Measurements from ENCODE around the gene PCYT1A.
"Not testable (repeated sequence)": the region's sequence is repeated elsewhere in the genome, so short reads cannot be mapped to it uniquely, and the experiment has no call there.

Gene PCYT1A

GRCh38 chr3:196255776-196256175 lies 31.8 kb downstream of the PCYT1A start:
- Histone ChIP-seq H3K27me3 (ENCODE audit: control insufficient read depth, insufficient read depth, low read length) (no peaks in the 10 kb centered on the region), H3K4me1 (ENCODE audit: control insufficient read depth, insufficient read depth, low read length) (no peaks in the 10 kb centered on the region), H3K9me3 (ENCODE audit: control insufficient read depth, insufficient read depth, low read depth, low read length) (peaks cover 1% of the 10 kb centered on the region; the same call in 1 of the 2 replicates), H3K9ac (ENCODE audit: low read length) (no peak overlapping the region), H3K27ac (ENCODE audit: low read depth, low read length) (no peak overlapping the region), H3K36me3 (ENCODE audit: control insufficient read depth, insufficient read depth, low read length) (peaks cover 27% of the 10 kb centered on the region), H3K4me3 (ENCODE audit: low read depth, low read length) (no peak overlapping the region)

- Histone ChIP-seq H3K9me3 (ENCODE audit: control insufficient read depth, insufficient read depth, low read depth, low read length) (no peaks in the 10 kb centered on the region), H3K27me3 (ENCODE audit: control insufficient read depth, insufficient read depth, low read length) (no peaks in the 10 kb centered on the region), H3K27ac (ENCODE audit: low read depth, low read length) (no peak overlapping the region), H3K4me1 (ENCODE audit: control insufficient read depth, insufficient read depth, low read length) (no peaks in the 10 kb centered on the region), H3K9ac (ENCODE audit: low read length) (no peak overlapping the region), H3K36me3 (ENCODE audit: control insufficient read depth, insufficient read depth, low read length) (peaks cover 23% of the 10 kb centered on the region), H3K4me3 (ENCODE audit: low read depth, low read length) (no peak overlapping the region)
Observed at GRCh38 chr3:196254376-196255283, 32.9 kb downstream of the PCYT1A start.

DNA sequence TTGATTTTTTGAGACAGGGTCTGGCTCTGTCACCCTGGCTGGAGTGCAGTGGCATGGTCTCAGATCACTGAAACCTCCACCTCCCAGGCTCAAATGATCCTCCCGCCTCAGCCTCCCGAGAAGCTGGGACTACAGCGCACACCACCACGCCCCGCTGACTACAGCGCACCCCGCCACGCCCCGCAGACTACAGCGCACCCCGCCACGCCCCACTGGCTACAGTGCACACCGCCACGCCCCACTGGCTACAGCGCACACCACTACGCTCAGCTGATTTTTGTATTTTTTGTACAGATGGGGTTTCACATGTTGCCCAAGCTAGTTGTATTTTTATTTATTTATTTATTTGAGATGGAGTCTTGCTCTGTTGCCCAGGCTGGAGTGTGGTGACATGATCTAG lies 35.6 kb downstream of the PCYT1A start:
- no peak overlapping the region for H3K4me3 ChIP-seq (ENCODE audit: low read depth, low read length)

DNA sequence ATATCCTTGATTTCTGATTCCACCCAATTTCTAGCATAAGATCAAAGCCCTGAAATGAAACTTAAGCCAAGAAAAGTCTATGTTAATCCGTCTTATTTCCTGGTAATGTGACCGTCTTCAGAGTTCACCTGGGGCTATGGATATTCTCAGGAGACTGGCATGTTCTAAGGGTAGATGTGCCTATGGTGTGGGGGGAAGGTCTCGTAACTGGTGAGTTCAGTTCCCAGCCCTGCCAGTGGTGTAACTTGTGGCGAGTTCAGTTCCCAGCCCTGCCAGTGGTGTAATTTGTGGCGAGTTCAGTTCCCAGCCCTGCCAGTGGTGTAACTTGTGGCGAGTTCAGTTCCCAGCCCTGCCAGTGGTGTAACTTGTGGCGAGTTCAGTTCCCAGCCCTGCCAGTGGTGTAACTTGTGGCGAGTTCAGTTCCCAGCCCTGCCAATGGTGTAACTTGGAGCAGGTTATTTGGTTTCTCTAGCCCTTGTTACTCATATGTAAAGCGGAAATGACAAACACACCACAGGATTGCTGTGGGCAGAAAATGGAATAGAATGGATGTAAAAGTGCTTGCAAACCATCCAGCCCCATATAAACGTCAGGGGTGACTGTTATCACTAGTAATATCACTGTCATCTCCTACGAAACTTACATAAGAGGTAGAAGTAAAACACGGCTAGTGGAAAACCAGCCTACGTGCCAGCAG lies 40.8 kb downstream of the PCYT1A start:
- Histone ChIP-seq H3K27me3 (ENCODE audit: control insufficient read depth, insufficient read depth, low read length) (no peaks in the 10 kb centered on the region), H3K4me3 (ENCODE audit: low read depth, low read length) (no peak overlapping the region), H3K9me3 (ENCODE audit: control insufficient read depth, insufficient read depth, low read depth, low read length) (no peaks in the 10 kb centered on the region), H3K36me3 (ENCODE audit: control insufficient read depth, insufficient read depth, low read length) (peaks cover 43% of the 10 kb centered on the region), H3K4me1 (ENCODE audit: control insufficient read depth, insufficient read depth, low read length) (no peaks in the 10 kb centered on the region), H3K27ac (ENCODE audit: low read depth, low read length) (no peak overlapping the region), H3K9ac (ENCODE audit: low read length) (no peak overlapping the region)

More for the DNA sequence above, 35.6 kb downstream of the PCYT1A start:
- H3K27me3 ChIP-seq (ENCODE audit: control insufficient read depth, insufficient read depth, low read length), result no peaks in the 10 kb centered on the region
- H3K36me3 ChIP-seq (ENCODE audit: control insufficient read depth, insufficient read depth, low read length), result peaks cover 29% of the 10 kb centered on the region
- no peaks in the 10 kb centered on the region for H3K9me3 ChIP-seq (ENCODE audit: control insufficient read depth, insufficient read depth, low read depth, low read length)
- H3K9ac ChIP-seq (ENCODE audit: low read length), result no peak overlapping the region
- H3K27ac ChIP-seq (ENCODE audit: low read depth, low read length), result no peak overlapping the region
- H3K4me1 ChIP-seq (ENCODE audit: control insufficient read depth, insufficient read depth, low read length), result no peaks in the 10 kb centered on the region

DNA sequence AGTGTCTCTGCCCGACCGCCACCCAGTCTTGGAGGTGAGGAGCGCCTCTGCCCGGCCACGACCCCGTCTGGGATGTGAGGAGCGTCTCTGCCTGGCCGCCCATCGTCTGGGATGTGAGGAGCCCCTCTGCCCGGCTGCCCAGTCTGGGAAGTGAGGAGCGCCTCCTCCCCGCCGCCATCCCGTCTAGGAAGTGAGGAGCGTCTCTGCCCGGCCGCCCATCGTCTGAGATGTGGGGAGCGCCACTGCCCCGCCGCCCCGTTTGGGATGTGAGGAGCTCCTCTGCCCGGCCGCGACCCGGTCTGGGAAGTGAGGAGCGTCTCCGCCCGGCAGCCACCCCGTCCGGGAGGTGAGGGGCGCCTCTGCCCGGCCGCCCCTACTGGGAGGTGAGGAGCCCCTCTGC lies 43.4 kb downstream of the PCYT1A start:
- not testable (repeated sequence) for H3K4me3 ChIP-seq (ENCODE audit: low read depth, low read length); H3K27me3 ChIP-seq (ENCODE audit: control insufficient read depth, insufficient read depth, low read length); H3K4me1 ChIP-seq (ENCODE audit: control insufficient read depth, insufficient read depth, low read length); H3K27ac ChIP-seq (ENCODE audit: low read depth, low read length); H3K9ac ChIP-seq (ENCODE audit: low read length); H3K9me3 ChIP-seq (ENCODE audit: control insufficient read depth, insufficient read depth, low read depth, low read length)
- H3K36me3 ChIP-seq (ENCODE audit: control insufficient read depth, insufficient read depth, low read length), result peaks cover 47% of the 10 kb centered on the region

- Histone ChIP-seq H3K4me1 (ENCODE audit: control insufficient read depth, insufficient read depth, low read length) (no peaks in the 10 kb centered on the region), H3K27me3 (ENCODE audit: control insufficient read depth, insufficient read depth, low read length) (no peaks in the 10 kb centered on the region), H3K4me3 (ENCODE audit: low read depth, low read length) (no peak overlapping the region), H3K36me3 (ENCODE audit: control insufficient read depth, insufficient read depth, low read length) (peaks cover 57% of the 10 kb centered on the region), H3K27ac (ENCODE audit: low read depth, low read length) (no peak overlapping the region), H3K9me3 (ENCODE audit: control insufficient read depth, insufficient read depth, low read depth, low read length) (no peaks in the 10 kb centered on the region), H3K9ac (ENCODE audit: low read length) (no peak overlapping the region)
Observed at GRCh38 chr3:196241704-196242103, 45.8 kb downstream of the PCYT1A start.

DNA sequence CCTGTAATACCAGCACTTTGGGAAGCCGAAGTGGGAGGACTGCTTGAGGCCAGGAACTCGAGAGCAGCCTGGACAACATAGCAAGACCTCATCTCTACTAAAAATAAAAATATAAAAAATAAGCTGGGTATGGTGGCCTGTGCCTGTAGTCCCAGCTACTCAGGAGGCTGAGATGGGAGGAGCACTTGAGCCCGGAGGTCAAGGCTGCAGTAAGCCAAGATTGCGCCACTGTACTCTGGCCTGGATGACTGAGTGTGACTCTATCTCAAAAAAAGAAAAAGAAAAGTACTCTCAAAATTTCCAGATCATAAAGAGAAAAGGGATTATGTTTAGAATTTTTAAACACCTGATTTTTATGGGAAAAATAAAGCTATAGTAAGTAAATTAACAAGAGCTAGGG lies 47.1 kb downstream of the PCYT1A start:
- no peak overlapping the region for H3K9ac ChIP-seq (ENCODE audit: low read length)

GRCh38 chr3:196238612-196239560 lies 48.6 kb downstream of the PCYT1A start:
- Histone ChIP-seq H3K9me3 (ENCODE audit: control insufficient read depth, insufficient read depth, low read depth, low read length) (no peaks in the 10 kb centered on the region), H3K36me3 (ENCODE audit: control insufficient read depth, insufficient read depth, low read length) (peaks cover 44% of the 10 kb centered on the region), H3K9ac (ENCODE audit: low read length) (no peak overlapping the region), H3K4me1 (ENCODE audit: control insufficient read depth, insufficient read depth, low read length) (no peaks in the 10 kb centered on the region), H3K4me3 (ENCODE audit: low read depth, low read length) (no peak overlapping the region), H3K27me3 (ENCODE audit: control insufficient read depth, insufficient read depth, low read length) (no peaks in the 10 kb centered on the region), H3K27ac (ENCODE audit: low read depth, low read length) (no peak overlapping the region)

More for the DNA sequence above, 47.1 kb downstream of the PCYT1A start:
- no peak overlapping the region for H3K27ac ChIP-seq (ENCODE audit: low read depth, low read length)
- H3K4me1 ChIP-seq (ENCODE audit: control insufficient read depth, insufficient read depth, low read length), result no peaks in the 10 kb centered on the region
- no peaks in the 10 kb centered on the region for H3K9me3 ChIP-seq (ENCODE audit: control insufficient read depth, insufficient read depth, low read depth, low read length)
- H3K27me3 ChIP-seq (ENCODE audit: control insufficient read depth, insufficient read depth, low read length), result no peaks in the 10 kb centered on the region
- peaks cover 48% of the 10 kb centered on the region for H3K36me3 ChIP-seq (ENCODE audit: control insufficient read depth, insufficient read depth, low read length)
- H3K4me3 ChIP-seq (ENCODE audit: low read depth, low read length), result no peak overlapping the region

DNA sequence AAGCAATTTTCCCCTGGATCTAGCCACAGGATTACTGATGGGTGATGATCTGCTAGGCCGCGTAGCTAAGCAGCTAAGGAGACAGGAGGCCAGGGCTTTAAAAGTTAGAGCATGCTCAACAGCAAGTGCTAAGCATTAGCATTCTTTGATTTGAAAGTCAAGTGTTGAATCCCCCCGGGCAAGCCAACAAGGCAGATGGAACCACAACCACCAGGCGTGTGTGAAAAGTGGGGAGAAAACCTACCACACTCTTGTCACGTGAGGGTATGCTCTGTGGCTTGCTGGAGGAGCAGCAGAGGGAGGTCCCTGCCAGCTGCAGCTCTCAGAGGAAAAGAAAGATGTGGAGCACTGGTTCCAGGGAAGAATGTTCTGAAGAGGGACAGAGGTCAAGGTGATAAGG lies 50.3 kb downstream of the PCYT1A start:
- H3K9ac ChIP-seq (ENCODE audit: low read length), result no peak overlapping the region
- peaks cover 40% of the 10 kb centered on the region for H3K36me3 ChIP-seq (ENCODE audit: control insufficient read depth, insufficient read depth, low read length)
- H3K4me1 ChIP-seq (ENCODE audit: control insufficient read depth, insufficient read depth, low read length), result no peaks in the 10 kb centered on the region
- no peaks in the 10 kb centered on the region for H3K9me3 ChIP-seq (ENCODE audit: control insufficient read depth, insufficient read depth, low read depth, low read length)
- H3K27me3 ChIP-seq (ENCODE audit: control insufficient read depth, insufficient read depth, low read length), result no peaks in the 10 kb centered on the region
- H3K27ac ChIP-seq (ENCODE audit: low read depth, low read length), result no peak overlapping the region
- no peak overlapping the region for H3K4me3 ChIP-seq (ENCODE audit: low read depth, low read length)

DNA sequence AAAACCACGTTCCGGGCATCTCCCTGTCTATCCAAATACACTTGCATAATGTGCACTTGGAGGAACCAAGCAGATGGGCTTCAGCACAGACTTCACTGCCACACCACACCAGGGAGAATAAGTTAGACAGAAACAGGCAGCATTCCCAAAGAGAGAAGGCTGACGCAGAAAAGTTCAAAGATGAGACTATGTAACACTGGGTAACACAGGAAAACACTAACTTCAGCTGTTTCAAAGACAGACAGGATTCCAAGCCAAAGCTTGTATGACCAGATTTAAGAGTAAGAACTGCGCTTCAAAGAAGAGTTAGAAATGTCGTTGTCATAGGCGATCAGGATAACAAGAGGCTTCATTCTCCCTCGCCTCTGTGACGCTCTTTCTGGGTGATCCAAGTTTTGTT lies 51.3 kb downstream of the PCYT1A start:
- H3K9me3 ChIP-seq (ENCODE audit: control insufficient read depth, insufficient read depth, low read depth, low read length), result no peaks in the 10 kb centered on the region
- H3K27me3 ChIP-seq (ENCODE audit: control insufficient read depth, insufficient read depth, low read length), result no peaks in the 10 kb centered on the region
- H3K36me3 ChIP-seq (ENCODE audit: control insufficient read depth, insufficient read depth, low read length), result peaks cover 30% of the 10 kb centered on the region
- H3K27ac ChIP-seq (ENCODE audit: low read depth, low read length), result no peak overlapping the region
- no peaks in the 10 kb centered on the region for H3K4me1 ChIP-seq (ENCODE audit: control insufficient read depth, insufficient read depth, low read length)
- no peak overlapping the region for H3K9ac ChIP-seq (ENCODE audit: low read length)
- H3K4me3 ChIP-seq (ENCODE audit: low read depth, low read length), result no peak overlapping the region

Data from HUES6 (cell line).